GM12875 (cell line): Measurements from ENCODE around the gene GALNT13.

Experiments used
- H3K4me3 ChIP-seq: one replicate; pipeline ENCODE4 v1.5.1; 2011; ENCODE audit warnings: low read depth, low read length, control low read depth
- TF ChIP-seq, protein P1 (sequence below): IDR thresholded peaks from 2 replicates; pipeline ENCODE4 v1.5.1; 2011; ENCODE audit warnings: low read depth, mild to moderate bottlenecking, control low read depth, inconsistent platforms, low read length, moderate library complexity, borderline replicate concordance; ENCODE audit not compliant: insufficient read depth

The GALNT13 gene

DNA sequence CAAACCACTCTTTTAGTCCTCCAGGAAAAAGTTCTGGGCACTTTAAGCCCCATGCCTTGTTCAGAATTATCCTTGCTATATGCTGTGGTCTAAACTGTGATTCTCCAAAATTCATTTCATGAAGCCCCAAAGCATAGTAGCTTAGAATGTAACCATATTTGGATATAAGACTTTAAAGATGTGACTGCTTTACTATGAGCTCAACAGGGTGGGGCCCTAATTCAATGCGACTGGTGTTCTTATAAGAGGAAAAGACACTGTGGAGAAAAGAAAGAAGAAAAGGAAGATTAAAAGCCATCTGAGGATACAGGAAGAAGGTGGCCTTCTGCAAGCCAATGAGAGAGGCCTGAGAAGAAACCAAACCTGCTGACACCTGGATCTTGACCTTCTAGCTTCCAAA is 174.8 kb downstream of the GALNT13 start:
- TF ChIP-seq, protein P1, sequence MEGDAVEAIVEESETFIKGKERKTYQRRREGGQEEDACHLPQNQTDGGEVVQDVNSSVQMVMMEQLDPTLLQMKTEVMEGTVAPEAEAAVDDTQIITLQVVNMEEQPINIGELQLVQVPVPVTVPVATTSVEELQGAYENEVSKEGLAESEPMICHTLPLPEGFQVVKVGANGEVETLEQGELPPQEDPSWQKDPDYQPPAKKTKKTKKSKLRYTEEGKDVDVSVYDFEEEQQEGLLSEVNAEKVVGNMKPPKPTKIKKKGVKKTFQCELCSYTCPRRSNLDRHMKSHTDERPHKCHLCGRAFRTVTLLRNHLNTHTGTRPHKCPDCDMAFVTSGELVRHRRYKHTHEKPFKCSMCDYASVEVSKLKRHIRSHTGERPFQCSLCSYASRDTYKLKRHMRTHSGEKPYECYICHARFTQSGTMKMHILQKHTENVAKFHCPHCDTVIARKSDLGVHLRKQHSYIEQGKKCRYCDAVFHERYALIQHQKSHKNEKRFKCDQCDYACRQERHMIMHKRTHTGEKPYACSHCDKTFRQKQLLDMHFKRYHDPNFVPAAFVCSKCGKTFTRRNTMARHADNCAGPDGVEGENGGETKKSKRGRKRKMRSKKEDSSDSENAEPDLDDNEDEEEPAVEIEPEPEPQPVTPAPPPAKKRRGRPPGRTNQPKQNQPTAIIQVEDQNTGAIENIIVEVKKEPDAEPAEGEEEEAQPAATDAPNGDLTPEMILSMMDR, result no peak
- no peak overlapping the region for H3K4me3 ChIP-seq

DNA sequence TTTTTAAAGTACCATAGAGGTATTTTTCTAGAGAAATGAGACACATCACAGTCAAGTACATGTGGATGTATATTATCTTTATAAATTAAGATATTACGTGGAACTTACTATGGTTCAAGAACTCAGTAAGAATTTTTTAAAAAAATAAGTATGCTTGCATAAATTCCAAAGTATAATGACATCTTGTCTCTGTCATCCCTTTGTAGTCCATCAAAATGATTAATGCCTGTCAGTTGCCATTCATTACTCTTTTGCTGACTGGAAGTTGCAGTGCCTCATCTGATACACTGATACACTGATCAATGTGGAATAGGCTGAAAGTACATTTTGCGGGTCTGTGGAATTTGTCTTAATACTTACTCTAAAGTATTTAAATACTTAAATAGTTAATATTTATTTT is 177.2 kb downstream of the GALNT13 start:
- H3K4me3 ChIP-seq, result no peak overlapping the region
- TF ChIP-seq, protein P1, result no peak

DNA sequence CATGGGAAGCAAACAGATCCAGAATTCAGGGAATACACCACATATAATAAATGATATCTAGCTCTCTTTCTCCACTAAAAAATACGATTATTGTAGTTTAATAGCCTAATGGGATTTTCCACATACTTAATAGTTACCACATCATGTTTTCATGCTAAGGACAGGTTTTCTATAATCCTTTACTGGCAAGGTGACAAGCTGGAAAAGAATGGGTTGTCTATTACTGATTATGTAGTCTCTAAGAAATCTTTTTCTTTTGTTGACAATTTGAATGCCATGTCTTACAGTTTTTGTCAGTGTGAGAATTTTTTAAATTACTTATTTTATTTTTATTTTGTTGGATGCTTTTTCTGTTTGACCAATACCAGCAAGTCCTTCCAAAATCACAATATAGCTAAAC is 177.8 kb downstream of the GALNT13 start:
- H3K4me3 ChIP-seq, result no peak overlapping the region
- TF ChIP-seq, protein P1, result no peak

DNA sequence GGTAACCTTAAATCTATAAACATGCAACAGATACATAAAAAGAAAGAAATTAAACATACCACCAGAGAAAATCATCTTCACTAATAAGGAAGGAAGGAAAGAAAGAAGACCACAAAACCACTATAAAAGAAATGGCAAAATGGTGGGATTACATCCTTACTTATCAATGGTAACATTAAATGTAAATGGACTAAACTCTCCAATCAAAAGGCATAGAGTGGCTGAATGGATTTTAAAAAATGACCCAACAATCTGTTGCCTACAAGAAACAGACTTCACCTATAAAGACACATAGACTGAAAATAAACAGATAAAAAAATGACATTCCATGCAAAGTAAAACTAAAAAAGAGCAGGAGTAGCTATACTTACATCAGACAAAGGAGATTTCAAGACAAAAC is 195.4 kb downstream of the GALNT13 start:
- TF ChIP-seq, protein P1, result no peak

DNA sequence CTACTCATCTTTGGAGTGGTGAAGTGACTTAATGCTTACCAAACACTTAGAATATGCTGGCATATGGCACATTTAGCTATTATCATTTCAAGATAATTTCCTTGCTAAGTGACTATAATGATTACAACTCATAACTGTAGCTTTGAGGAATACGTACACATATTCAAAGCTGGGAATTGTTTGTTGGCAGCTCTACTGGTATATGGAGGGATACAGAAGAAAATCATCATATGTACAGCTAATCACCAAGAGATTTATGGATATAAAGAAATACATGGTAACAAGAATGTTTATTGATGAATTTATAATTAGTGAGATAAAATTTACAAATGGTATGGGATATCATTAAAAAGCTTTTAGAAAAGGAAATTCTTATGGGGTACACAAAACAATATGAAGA is 207.2 kb downstream of the GALNT13 start:
- TF ChIP-seq, protein P1, result no peak
- H3K4me3 ChIP-seq, result no peak overlapping the region

More for the DNA sequence above, 195.4 kb downstream of the GALNT13 start:
- H3K4me3 ChIP-seq, result no peak overlapping the region

DNA sequence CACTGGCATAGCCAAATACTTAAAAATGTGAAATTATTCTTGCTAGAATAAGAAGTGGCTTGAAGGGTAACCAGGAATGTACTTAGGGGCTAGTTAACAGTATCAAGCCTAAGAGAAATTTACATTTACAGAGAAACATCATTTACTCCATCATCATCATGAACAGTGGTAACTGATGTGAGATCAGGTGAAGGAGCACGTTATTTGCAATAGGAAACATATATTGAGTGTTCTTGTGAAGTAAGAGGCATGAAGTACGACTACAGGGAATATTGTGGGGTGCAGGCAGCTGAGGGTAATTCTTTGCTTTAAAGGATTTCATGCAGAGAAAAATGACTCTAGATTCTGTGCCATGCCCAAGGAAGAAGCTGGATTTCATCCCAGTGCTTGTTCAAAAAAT is 220.8 kb downstream of the GALNT13 start:
- no peak overlapping the region for H3K4me3 ChIP-seq
- TF ChIP-seq, protein P1, result no peak

DNA sequence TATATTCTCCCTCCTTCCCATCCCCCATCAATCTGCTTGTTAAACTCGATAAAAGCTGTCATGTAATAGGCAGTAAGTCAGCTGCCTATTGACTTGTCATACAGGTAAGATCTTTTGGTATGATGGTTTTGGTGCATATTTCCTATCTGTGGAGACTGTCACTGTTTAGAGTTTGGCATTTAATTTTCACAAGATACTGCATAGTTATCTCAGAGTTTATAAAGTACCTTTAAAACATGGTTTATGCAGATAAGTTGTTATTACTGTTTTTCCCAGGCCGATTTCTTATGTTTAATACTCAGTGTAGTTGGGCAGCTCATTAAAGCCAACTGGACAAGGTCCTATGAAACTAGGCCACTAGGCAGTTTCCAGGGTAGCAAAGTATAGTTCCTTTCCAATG is 222.1 kb downstream of the GALNT13 start:
- no peak overlapping the region for H3K4me3 ChIP-seq
- TF ChIP-seq, protein P1, result no peak
